ENCODE data around the gene DEPDC5.

Gene DEPDC5

GRCh38 chr22:31898926-31899325, 145.1 kb downstream of the DEPDC5 start:
- no peak for DNase-seq

GRCh38 chr22:31899669-31900068, 145.8 kb downstream of the DEPDC5 start:
- no peak for DNase-seq

- DNase-seq: no peak
Observed at GRCh38 chr22:31901388-31902137, 147.7 kb downstream of the DEPDC5 start.

GRCh38 chr22:31904651-31905050, 150.8 kb downstream of the DEPDC5 start:
- no peak for DNase-seq

GRCh38 chr22:31905356-31905755, 151.5 kb downstream of the DEPDC5 start:
- no peak for DNase-seq

- no peak for DNase-seq
Observed at GRCh38 chr22:31906086-31906485, 152.3 kb downstream of the DEPDC5 start.

GRCh38 chr22:31906569-31906968, 152.8 kb downstream of the DEPDC5 start:
- DNase-seq: no peak

- DNase-seq: no peak
Observed at GRCh38 chr22:31909977-31910376, 156.2 kb downstream of the DEPDC5 start.

GRCh38 chr22:31911565-31912406, 158.0 kb downstream of the DEPDC5 start:
- DNase-seq: no peak

- DNase-seq: no peak
Observed at GRCh38 chr22:31912407-31912743, 158.6 kb downstream of the DEPDC5 start.

- no peak for DNase-seq
Observed at GRCh38 chr22:31915586-31915985, 161.8 kb downstream of the DEPDC5 start.

GRCh38 chr22:31917227-31917921, 163.6 kb downstream of the DEPDC5 start:
- peak; percentile 51 for DNase-seq

GRCh38 chr22:31919730-31920129, 165.9 kb downstream of the DEPDC5 start:
- DNase-seq: no peak

- DNase-seq: no peak
Observed at GRCh38 chr22:31920306-31920705, 166.5 kb downstream of the DEPDC5 start.

- no peak for DNase-seq
Observed at GRCh38 chr22:31921106-31921505, 167.3 kb downstream of the DEPDC5 start.

- DNase-seq: no peak
Observed at GRCh38 chr22:31922534-31922933, 168.7 kb downstream of the DEPDC5 start.

GRCh38 chr22:31923136-31923535, 169.3 kb downstream of the DEPDC5 start:
- no peak for DNase-seq

GRCh38 chr22:31923747-31924146, 169.9 kb downstream of the DEPDC5 start:
- DNase-seq: no peak

- DNase-seq: no peak
Observed at GRCh38 chr22:31925056-31925455, 171.2 kb downstream of the DEPDC5 start.

GRCh38 chr22:31926024-31926423, 172.2 kb downstream of the DEPDC5 start:
- no peak for DNase-seq

- DNase-seq: no peak
Observed at GRCh38 chr22:31926969-31927368, 173.2 kb downstream of the DEPDC5 start.

- DNase-seq: no peak
Observed at GRCh38 chr22:31927562-31927961, 173.7 kb downstream of the DEPDC5 start.

- DNase-seq: no peak
Observed at GRCh38 chr22:31929167-31929930, 175.5 kb downstream of the DEPDC5 start.
